ENCODE data around the gene ERG.

The ERG gene

GRCh38 chr21:38520511-38520910, 22.2 kb upstream of the ERG start:
- Histone ChIP-seq H3K9me3 (replicated peaks; ENCODE audit: low read length) (no peaks in the 10 kb centered on the region), H3K4me1 (ENCODE audit: control insufficient read depth, insufficient read depth, low read length) (no peaks in the 10 kb centered on the region), H3K27me3 (ENCODE audit: control insufficient read depth, insufficient read depth, low read length) (peaks cover 95% of the 10 kb centered on the region), H3K4me2 (ENCODE audit: low read length) (no peak overlapping the region), H3K4me3 (ENCODE audit: low read length) (no peak overlapping the region), H3K9ac (ENCODE audit: low read depth, low read length) (no peak overlapping the region), H3K36me3 (ENCODE audit: insufficient read depth, low read length) (no peaks in the 10 kb centered on the region)

GRCh38 chr21:38511662-38512243, 13.5 kb upstream of the ERG start:
- no peak overlapping the region for H3K4me3 ChIP-seq (ENCODE audit: low read length)
- no peaks in the 10 kb centered on the region for H3K36me3 ChIP-seq (ENCODE audit: insufficient read depth, low read length)
- peaks cover 80% of the 10 kb centered on the region for H3K27me3 ChIP-seq (ENCODE audit: control insufficient read depth, insufficient read depth, low read length)
- H3K9ac ChIP-seq (ENCODE audit: low read depth, low read length), result no peak overlapping the region
- H3K4me1 ChIP-seq (ENCODE audit: control insufficient read depth, insufficient read depth, low read length), result no peaks in the 10 kb centered on the region
- H3K9me3 ChIP-seq (replicated peaks; ENCODE audit: low read length), result no peaks in the 10 kb centered on the region
- no peak overlapping the region for H3K4me2 ChIP-seq (ENCODE audit: low read length)

GRCh38 chr21:38511198-38511597, 12.9 kb upstream of the ERG start:
- H3K9me3 ChIP-seq (replicated peaks; ENCODE audit: low read length), result no peaks in the 10 kb centered on the region
- H3K9ac ChIP-seq (ENCODE audit: low read depth, low read length), result no peak overlapping the region
- H3K27me3 ChIP-seq (ENCODE audit: control insufficient read depth, insufficient read depth, low read length), result peaks cover 74% of the 10 kb centered on the region
- no peaks in the 10 kb centered on the region for H3K4me1 ChIP-seq (ENCODE audit: control insufficient read depth, insufficient read depth, low read length)
- no peak overlapping the region for H3K4me2 ChIP-seq (ENCODE audit: low read length)
- H3K36me3 ChIP-seq (ENCODE audit: insufficient read depth, low read length), result no peaks in the 10 kb centered on the region
- H3K4me3 ChIP-seq (ENCODE audit: low read length), result no peak overlapping the region

- Histone ChIP-seq H3K9ac (ENCODE audit: low read depth, low read length) (no peak overlapping the region), H3K4me1 (ENCODE audit: control insufficient read depth, insufficient read depth, low read length) (no peaks in the 10 kb centered on the region), H3K36me3 (ENCODE audit: insufficient read depth, low read length) (no peaks in the 10 kb centered on the region), H3K4me2 (ENCODE audit: low read length) (no peak overlapping the region), H3K4me3 (ENCODE audit: low read length) (no peak overlapping the region), H3K27me3 (ENCODE audit: control insufficient read depth, insufficient read depth, low read length) (peaks cover 64% of the 10 kb centered on the region), H3K9me3 (replicated peaks; ENCODE audit: low read length) (no peaks in the 10 kb centered on the region)
These were observed 9.2 kb upstream of the ERG start for GRCh38 chr21:38507374-38507942.

GRCh38 chr21:38506661-38507281, 8.5 kb upstream of the ERG start:
- Histone ChIP-seq H3K9me3 (replicated peaks; ENCODE audit: low read length) (no peaks in the 10 kb centered on the region), H3K4me3 (ENCODE audit: low read length) (no peak overlapping the region), H3K4me1 (ENCODE audit: control insufficient read depth, insufficient read depth, low read length) (no peaks in the 10 kb centered on the region), H3K4me2 (ENCODE audit: low read length) (no peak overlapping the region), H3K9ac (ENCODE audit: low read depth, low read length) (no peak overlapping the region), H3K27me3 (ENCODE audit: control insufficient read depth, insufficient read depth, low read length) (peaks cover 60% of the 10 kb centered on the region), H3K36me3 (ENCODE audit: insufficient read depth, low read length) (no peaks in the 10 kb centered on the region)

DNA sequence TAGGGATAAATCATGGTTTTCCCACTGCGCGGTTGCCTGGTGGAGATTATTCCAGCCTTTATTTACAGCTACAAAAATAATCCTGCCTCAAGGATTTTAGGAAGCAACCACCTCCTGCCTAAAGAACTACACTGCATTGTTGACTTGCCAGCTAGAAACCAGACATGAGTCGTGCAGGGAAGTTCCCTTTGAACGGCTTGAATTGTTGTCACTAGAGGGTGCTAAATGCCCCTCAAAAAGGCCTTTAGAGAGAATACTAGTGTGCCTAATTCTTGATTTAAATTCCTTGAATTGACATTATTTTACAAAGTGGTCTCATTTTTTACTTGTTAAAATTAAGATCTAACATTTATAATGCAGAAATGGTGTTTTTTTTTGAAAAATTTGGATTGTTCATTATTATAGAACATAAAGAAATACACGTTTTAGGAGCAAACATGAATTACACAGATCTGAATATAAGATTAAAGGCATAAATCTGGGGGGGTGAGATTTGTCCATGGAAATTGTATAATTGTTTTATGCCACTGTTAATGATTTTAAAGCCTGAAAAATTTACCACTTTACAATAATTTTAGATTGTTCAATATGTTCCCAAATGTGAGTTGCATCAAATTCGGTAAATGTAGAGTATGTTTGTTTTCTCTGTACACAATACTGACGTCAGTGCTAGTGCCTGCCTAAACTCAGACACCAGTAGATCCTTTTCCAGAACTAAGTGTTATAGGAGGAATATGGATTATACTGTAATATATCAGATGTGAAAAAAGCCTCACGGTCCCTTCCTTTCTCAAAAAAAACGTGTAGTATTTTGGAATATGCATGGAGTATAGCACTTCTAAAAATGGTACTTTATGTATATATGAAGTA, 7.6 kb upstream of the ERG start:
- Histone ChIP-seq H3K4me3 (ENCODE audit: low read length) (no peak overlapping the region), H3K4me2 (ENCODE audit: low read length) (no peak overlapping the region), H3K27me3 (ENCODE audit: control insufficient read depth, insufficient read depth, low read length) (peaks cover 54% of the 10 kb centered on the region), H3K9me3 (replicated peaks; ENCODE audit: low read length) (no peaks in the 10 kb centered on the region), H3K4me1 (ENCODE audit: control insufficient read depth, insufficient read depth, low read length) (no peaks in the 10 kb centered on the region), H3K9ac (ENCODE audit: low read depth, low read length) (no peak overlapping the region), H3K36me3 (ENCODE audit: insufficient read depth, low read length) (no peaks in the 10 kb centered on the region)

DNA sequence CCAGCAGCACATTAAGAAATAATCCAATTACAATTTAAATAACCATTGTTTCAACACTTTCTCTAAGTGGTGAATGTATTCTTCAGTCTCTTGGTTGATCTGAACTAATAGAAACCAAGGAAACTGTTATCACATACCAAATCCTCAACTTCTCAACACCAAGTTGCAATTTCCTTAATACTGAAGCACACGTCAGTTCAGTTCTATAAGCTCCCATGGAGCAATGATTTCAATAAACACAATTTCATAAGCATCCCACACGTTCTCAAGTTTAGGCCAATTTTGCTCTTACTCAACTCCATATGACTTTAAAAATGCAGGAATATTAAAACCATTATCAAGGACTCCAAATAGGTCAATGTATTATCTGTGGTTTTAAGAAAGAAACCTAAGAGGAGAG, 5.8 kb upstream of the ERG start:
- no peak overlapping the region for H3K9ac ChIP-seq (ENCODE audit: low read depth, low read length)

DNA sequence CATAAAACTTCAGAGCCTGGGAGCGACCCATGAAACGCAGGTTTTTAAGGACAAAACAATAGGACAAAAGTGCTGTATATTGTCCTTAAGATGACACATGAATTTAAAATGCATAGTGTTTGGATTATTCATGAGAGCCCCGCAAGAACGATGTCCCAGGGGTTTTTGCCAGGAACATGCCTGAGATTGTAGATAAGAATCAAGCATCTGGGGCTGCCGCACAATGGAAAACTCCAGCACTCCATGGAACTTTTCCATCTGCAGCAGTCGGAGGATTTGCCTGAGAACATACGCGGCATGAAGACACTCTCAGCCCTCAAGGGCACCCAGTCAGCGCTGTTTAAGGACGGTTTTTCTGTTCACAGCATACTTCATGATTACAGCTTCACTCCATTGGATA, 5.3 kb upstream of the ERG start:
- Histone ChIP-seq H3K9me3 (replicated peaks; ENCODE audit: low read length) (no peaks in the 10 kb centered on the region), H3K4me1 (ENCODE audit: control insufficient read depth, insufficient read depth, low read length) (no peaks in the 10 kb centered on the region), H3K36me3 (ENCODE audit: insufficient read depth, low read length) (no peaks in the 10 kb centered on the region), H3K9ac (ENCODE audit: low read depth, low read length) (no peak overlapping the region), H3K4me2 (ENCODE audit: low read length) (no peak overlapping the region), H3K4me3 (ENCODE audit: low read length) (no peak overlapping the region), H3K27me3 (ENCODE audit: control insufficient read depth, insufficient read depth, low read length) (peaks cover 45% of the 10 kb centered on the region)

More for the DNA sequence above, 5.8 kb upstream of the ERG start:
- H3K36me3 ChIP-seq (ENCODE audit: insufficient read depth, low read length), result no peaks in the 10 kb centered on the region
- H3K9me3 ChIP-seq (replicated peaks; ENCODE audit: low read length), result no peaks in the 10 kb centered on the region
- H3K4me1 ChIP-seq (ENCODE audit: control insufficient read depth, insufficient read depth, low read length), result no peaks in the 10 kb centered on the region
- H3K27me3 ChIP-seq (ENCODE audit: control insufficient read depth, insufficient read depth, low read length), result peaks cover 48% of the 10 kb centered on the region
- no peak overlapping the region for H3K4me3 ChIP-seq (ENCODE audit: low read length)
- no peak overlapping the region for H3K4me2 ChIP-seq (ENCODE audit: low read length)

DNA sequence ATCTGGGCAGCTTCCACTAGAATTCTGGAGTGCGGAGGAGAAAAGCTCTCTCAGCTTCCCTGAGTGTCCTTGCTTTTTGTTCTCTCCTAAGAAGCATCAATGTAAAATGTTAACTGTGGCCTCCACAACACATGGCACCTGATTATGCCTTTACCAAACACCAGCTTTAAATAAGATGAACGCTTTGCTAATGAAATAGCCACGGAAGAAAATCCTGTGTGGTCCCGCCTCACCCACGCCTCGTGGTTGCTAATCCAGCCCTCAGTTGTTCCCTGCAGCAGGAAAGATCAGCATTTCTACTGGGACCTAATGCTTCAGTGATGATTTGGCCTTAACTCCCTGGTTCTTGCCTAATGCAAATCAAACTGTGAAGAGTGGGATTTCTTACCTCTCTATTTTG, 1.8 kb upstream of the ERG start:
- H3K9ac ChIP-seq (ENCODE audit: low read depth, low read length), result no peak overlapping the region
- H3K36me3 ChIP-seq (ENCODE audit: insufficient read depth, low read length), result no peaks in the 10 kb centered on the region
- H3K4me1 ChIP-seq (ENCODE audit: control insufficient read depth, insufficient read depth, low read length), result no peaks in the 10 kb centered on the region

GRCh38 chr21:38499296-38499695, 1.0 kb upstream of the ERG start:
- no peak overlapping the region for H3K9ac ChIP-seq (ENCODE audit: low read depth, low read length)
- no peak overlapping the region for H3K4me2 ChIP-seq (ENCODE audit: low read length)

More for the DNA sequence above, 1.8 kb upstream of the ERG start:
- Histone ChIP-seq H3K27me3 (ENCODE audit: control insufficient read depth, insufficient read depth, low read length) (peaks cover 50% of the 10 kb centered on the region), H3K4me3 (ENCODE audit: low read length) (no peak overlapping the region), H3K9me3 (replicated peaks; ENCODE audit: low read length) (no peaks in the 10 kb centered on the region), H3K4me2 (ENCODE audit: low read length) (no peak overlapping the region)

GRCh38 chr21:38496224-38496623, 2.1 kb downstream of the ERG start:
- no peak overlapping the region for H3K4me2 ChIP-seq (ENCODE audit: low read length)
- H3K36me3 ChIP-seq (ENCODE audit: insufficient read depth, low read length), result no peaks in the 10 kb centered on the region
- H3K4me1 ChIP-seq (ENCODE audit: control insufficient read depth, insufficient read depth, low read length), result no peaks in the 10 kb centered on the region
- H3K27me3 ChIP-seq (ENCODE audit: control insufficient read depth, insufficient read depth, low read length), result peaks cover 45% of the 10 kb centered on the region
- no peak overlapping the region for H3K9ac ChIP-seq (ENCODE audit: low read depth, low read length)
- H3K4me3 ChIP-seq (ENCODE audit: low read length), result no peak overlapping the region
- no peaks in the 10 kb centered on the region for H3K9me3 ChIP-seq (replicated peaks; ENCODE audit: low read length)

More at GRCh38 chr21:38499296-38499695, 1.0 kb upstream of the ERG start:
- no peak overlapping the region for H3K4me3 ChIP-seq (ENCODE audit: low read length)
- no peaks in the 10 kb centered on the region for H3K36me3 ChIP-seq (ENCODE audit: insufficient read depth, low read length)
- no peaks in the 10 kb centered on the region for H3K9me3 ChIP-seq (replicated peaks; ENCODE audit: low read length)
- no peaks in the 10 kb centered on the region for H3K4me1 ChIP-seq (ENCODE audit: control insufficient read depth, insufficient read depth, low read length)
- peaks cover 49% of the 10 kb centered on the region for H3K27me3 ChIP-seq (ENCODE audit: control insufficient read depth, insufficient read depth, low read length)
